Kidney capillary endothelial cell (primary cell): ENCODE measurements around the gene LRRC63.
"Not testable (repeated sequence)": the region's sequence is repeated elsewhere in the genome, so short reads cannot be mapped to it uniquely, and the experiment has no call there.

Experiments
- DNase-seq: peaks from one replicate; pipeline ENCODE4 v3.0.0-alpha.2; 2018; ENCODE audit warnings: low spot score

Gene LRRC63

GRCh38 chr13:46211483-46212351 is at the start of gene LRRC63:
Gene LRRC63 (plus strand): TSS chr13:46211928. CDS start chr13:46213035, 1,107 bp downstream.
- peak; percentile 42 for DNase-seq

- not testable (repeated sequence) for DNase-seq
Observed at GRCh38 chr13:46162741-46163140, 49.0 kb upstream of the LRRC63 start.

GRCh38 chr13:46164661-46165060 is 47.1 kb upstream of the LRRC63 start:
- no peak for DNase-seq

- DNase-seq = no peak
Observed at GRCh38 chr13:46165485-46166223, 46.1 kb upstream of the LRRC63 start.

GRCh38 chr13:46166224-46166584 is 45.5 kb upstream of the LRRC63 start:
- DNase-seq = no peak

GRCh38 chr13:46166947-46167610 is 44.6 kb upstream of the LRRC63 start:
- no peak for DNase-seq

GRCh38 chr13:46168341-46168740 is 43.4 kb upstream of the LRRC63 start:
- DNase-seq = no peak

- no peak for DNase-seq
Observed at GRCh38 chr13:46168783-46169182, 42.9 kb upstream of the LRRC63 start.

GRCh38 chr13:46169758-46170157 is 42.0 kb upstream of the LRRC63 start:
- DNase-seq = no peak

GRCh38 chr13:46170268-46170667 is 41.5 kb upstream of the LRRC63 start:
- DNase-seq = no peak

- no peak for DNase-seq
Observed at GRCh38 chr13:46170687-46171086, 41.0 kb upstream of the LRRC63 start.

GRCh38 chr13:46171217-46171616 is 40.5 kb upstream of the LRRC63 start:
- DNase-seq = no peak

GRCh38 chr13:46171739-46172138 is 40.0 kb upstream of the LRRC63 start:
- no peak for DNase-seq

- no peak for DNase-seq
Observed at GRCh38 chr13:46172531-46172991, 39.2 kb upstream of the LRRC63 start.

GRCh38 chr13:46173656-46174055 is 38.1 kb upstream of the LRRC63 start:
- DNase-seq = no peak

- no peak for DNase-seq
Observed at GRCh38 chr13:46176756-46177155, 35.0 kb upstream of the LRRC63 start.

- no peak for DNase-seq
Observed at GRCh38 chr13:46178143-46178542, 33.6 kb upstream of the LRRC63 start.

GRCh38 chr13:46178821-46179220 is 32.9 kb upstream of the LRRC63 start:
- DNase-seq = no peak

- no peak for DNase-seq
Observed at GRCh38 chr13:46179491-46179908, 32.2 kb upstream of the LRRC63 start.

- no peak for DNase-seq
Observed at GRCh38 chr13:46179969-46180763, 31.6 kb upstream of the LRRC63 start.

- no peak for DNase-seq
Observed at GRCh38 chr13:46181377-46181839, 30.3 kb upstream of the LRRC63 start.
